Activated T-helper 1 cell treated with anti-CD3 and anti-CD28 coated beads, Interleukin-2, amount 50 U/mL, for 16 hours (primary cell): ENCODE data around the gene ECM2.

ENCODE experiments used
- DNase-seq, 2 donors: peaks; one replicate each; pipeline ENCODE4 v3.0.0-alpha.2; 2020; ENCODE audit warnings: low read depth in 1 of 2, low spot score in 1 of 2

Gene ECM2

DNA sequence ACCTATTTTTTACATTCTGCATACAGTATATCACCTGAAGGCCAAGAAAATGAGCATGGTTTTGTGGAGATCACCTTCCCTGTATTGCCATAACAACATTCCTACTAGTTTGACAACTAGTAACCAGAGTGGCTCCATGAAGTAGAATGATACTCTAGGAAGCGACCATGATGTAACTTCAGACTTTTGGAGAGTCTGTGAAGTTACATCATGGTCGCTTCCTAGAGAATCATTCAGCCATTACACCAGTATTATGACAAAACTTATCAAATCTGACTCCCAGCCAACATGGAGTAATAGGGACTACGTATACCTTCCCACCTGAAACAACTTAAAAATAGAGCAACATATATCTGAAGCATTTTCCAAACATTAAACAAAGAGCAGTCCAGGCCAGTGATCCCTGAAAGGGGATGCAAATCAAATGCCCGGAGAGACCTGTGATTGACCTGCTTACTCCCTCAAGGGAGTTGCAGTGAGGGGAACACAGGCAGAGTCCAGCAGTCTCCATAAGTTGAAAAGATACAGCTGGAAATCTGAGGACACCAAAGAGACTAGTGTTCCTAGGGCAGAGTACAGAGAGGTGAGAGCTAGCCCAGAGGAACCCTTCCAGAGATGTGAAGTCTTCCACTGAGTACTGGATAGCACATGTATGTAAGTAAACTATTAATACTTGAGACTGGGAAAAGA lies 7.8 kb downstream of the ECM2 start:
- no peak for DNase-seq

GRCh38 chr9:92527291-92527828 lies 8.4 kb downstream of the ECM2 start:
- DNase-seq, result no peak

GRCh38 chr9:92525306-92525705 lies 10.5 kb downstream of the ECM2 start:
- DNase-seq, result no peak

DNA sequence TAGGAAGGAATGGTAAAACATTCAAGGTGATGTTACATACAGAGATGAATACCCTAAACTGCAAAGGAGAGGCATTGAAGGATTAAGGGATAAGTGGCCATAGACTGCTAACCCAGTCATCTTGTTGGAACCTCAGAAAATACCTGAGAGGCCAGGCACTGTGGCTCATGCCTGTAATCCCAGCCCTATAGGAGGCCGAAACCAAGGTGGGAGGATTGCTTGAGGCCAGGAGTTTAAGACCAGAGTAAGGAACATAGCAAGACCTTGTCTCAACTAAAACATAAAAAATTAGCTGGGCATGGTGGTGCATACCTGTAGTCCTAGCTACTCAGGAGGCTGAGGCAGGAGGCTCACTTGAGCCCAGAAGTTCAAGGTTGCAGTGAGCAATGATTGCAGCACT lies 10.9 kb downstream of the ECM2 start:
- DNase-seq, result no peak

DNA sequence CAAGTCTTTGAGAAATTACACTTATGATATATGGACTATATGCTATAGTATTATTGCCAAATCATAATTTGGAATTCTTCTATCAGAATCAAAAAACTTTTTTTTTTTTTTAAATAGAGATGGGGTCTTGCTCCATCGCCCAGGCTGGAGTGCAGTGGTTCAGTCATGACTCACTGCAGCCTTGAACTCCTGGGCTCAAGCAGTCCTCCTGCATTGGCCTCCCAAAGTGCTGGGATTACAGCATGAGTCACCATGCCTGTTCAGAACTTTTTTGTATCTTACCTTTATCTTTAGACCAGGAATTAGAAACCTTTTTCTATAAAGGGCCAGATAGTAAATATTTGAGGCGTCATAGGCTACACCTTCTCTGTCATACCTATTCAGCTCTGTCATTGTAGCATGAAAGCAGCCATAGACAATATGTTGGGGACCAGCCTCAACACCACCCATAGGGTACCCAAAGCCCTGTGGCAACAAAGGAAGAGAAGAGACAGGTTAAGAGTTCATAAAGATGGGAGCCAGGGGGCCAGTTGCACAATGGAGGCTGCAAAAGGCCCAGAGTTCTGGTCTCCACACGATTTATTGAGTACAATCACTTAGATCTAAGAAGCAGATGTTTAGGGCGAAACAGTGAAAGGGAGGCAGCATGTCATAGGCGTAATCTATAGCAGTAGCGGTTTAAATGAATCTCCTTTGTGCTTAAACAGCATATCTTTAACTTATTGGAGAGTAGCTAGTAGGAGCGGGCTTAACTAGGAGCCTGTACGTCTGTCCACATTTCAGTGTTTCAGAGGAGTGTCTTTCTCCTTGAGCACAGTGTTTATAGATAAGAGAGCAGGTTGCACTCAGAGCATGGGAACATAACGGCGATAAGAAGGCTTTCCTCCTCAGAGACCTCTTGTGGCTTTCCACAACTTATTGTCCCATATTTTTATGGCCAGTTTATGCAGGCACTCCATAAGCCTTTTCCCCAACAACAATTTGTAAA lies 12.5 kb downstream of the ECM2 start:
- no peak for DNase-seq

DNA sequence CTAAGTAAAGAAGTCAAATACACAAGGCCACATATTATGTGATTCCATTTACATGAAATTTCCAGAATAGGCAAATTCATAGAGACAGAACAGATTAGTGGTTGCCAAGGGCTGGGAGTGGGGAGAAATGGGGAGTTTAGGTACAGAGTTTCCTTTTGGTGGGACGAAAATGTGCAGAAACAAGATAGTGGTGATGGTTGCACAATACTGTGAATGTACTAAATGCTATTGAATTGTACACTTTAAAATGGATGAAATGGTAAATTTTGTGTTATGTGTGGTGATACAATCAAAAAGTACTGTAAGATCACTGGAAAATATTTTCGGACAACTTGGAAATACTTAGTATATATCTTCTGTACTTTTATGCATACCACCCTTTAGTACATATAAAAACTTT lies 15.0 kb downstream of the ECM2 start:
- no peak for DNase-seq

DNA sequence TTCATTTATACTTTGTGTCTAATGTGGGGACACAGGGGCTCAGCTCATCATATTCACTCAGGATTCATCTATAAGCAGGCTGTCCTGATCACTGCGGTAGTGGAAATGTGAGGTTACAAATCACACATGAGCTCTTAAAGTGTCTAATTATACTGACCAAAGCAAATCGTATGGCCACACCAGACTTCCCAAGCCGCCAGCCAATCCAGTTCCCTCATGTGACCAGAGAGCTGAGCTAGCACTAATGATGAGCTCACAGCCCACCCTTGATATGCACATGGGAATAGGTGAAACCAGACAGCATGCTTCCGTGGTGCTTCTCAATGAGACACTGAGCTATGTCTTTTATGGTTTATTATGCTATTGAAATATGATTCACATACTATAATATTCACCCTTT lies 17.6 kb downstream of the ECM2 start:
- no peak for DNase-seq

DNA sequence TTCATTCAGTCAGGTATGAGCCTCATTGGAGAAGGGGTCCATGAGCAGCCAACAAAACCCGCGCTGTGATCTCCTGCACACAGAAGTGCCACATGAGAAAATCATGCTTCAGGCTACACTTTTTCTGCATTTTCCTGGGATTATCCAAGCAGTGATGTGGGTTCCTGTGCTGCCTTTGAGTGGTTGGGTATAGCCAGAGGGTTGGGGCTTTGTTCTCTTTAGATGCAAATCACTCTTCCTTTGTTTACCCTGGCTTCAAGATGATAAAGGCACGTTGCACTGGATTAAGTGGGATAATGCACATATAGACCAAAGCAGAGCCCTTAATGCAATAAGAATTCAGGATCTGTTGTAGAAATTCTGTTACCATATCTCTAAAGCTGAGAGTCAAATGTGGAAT lies 18.7 kb downstream of the ECM2 start:
- DNase-seq, result no peak

GRCh38 chr9:92516521-92516920 lies 19.3 kb downstream of the ECM2 start:
- no peak for DNase-seq

DNA sequence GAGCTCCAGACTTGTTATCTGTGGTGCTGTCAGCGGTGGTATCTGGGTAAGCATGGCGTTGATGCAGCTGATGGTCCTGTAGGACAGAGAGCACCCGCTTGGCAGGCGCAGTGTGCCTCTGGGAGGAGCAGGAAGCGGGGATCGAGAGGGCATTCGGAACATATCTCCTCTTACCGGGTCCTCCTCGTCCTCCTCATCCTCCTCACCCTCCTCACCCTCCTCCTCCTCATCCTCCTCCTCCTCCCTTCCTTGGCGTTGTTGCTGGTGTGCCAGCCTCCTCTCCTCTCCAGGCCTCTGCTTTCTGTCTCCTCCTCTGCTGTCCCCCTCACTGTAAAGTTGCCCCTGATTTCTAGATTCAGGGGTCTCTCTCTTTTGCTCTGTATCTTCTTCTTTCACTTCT lies 21.2 kb downstream of the ECM2 start:
- DNase-seq, result no peak

DNA sequence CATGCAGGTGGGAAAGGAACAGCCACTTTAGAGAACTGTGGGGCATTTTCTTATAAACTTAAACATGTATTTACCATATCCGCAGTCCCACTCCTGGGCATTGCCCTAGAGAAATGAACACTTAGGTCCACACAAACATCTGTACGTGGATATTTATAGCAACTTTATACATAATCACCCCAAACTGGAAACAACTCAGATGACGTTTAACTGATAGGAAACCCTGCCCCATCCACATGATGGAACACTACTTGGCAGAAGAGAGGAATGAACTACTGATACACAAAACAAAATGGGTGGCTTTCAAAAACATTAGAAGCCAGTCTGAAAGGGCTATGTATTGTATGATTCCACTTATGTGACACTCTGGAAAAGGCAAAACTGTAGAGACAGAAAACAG lies 22.4 kb downstream of the ECM2 start:
- no peak for DNase-seq

- DNase-seq, result no peak
Observed at GRCh38 chr9:92512622-92513021, 23.2 kb downstream of the ECM2 start.

DNA sequence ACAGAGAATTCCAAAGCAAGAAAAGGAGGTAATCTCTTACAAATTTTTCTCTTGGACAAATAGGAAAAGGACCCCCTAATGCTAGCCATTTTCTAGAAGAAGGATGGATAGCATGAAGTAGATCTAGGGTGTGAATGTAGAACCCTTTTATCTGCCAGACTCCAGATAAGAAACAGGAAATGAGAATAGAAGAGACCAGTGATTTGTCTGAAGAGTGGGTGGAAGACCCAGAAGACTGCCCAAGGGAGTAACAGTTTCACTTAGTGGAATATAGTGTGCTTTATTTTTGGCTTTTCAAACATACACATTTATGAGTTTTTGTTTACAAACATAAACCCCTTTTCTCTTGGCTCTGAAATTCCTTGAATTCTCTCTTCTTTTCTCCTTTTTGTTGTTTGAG lies 25.0 kb downstream of the ECM2 start:
- DNase-seq, result no peak

- DNase-seq, result no peak
Observed at GRCh38 chr9:92509050-92509449, 26.7 kb downstream of the ECM2 start.

DNA sequence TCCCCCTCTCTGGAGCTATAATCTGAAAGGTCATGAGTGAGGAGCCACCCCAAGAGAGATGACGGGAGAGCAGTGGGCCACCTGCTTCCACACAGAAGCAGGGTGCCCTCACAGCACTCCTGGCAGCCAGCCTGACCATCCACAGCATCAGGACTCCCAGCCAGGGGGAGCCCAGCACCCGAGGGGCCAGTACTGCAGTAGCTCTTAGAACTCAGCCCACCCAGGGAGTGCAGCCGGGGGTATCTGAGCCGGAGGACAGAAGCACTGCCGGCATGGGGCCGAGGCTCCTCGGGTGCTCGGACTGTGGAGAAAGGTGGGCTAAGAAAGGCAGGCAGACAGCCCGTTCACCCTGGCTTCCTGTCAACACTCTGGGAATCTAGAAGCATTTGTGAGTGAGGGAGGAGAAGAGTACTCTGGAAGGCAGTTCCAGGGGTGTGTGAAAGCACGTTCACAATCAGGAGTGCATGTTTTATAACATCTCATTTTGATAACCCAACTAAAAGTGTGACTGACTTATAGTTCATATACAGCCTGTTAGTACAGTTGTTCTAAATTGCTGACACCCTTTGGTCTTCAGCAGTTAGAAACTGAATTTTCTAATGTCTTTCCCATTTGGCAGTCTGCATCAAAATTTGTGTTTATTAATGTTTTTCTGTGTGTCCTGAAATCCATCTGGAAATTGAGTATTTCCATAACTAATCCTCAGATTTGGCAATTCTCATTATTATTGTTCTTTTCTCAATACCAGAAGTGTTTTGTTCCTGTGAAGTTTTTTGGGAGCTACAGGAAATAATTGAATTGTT lies 27.6 kb downstream of the ECM2 start:
- no peak for DNase-seq

DNA sequence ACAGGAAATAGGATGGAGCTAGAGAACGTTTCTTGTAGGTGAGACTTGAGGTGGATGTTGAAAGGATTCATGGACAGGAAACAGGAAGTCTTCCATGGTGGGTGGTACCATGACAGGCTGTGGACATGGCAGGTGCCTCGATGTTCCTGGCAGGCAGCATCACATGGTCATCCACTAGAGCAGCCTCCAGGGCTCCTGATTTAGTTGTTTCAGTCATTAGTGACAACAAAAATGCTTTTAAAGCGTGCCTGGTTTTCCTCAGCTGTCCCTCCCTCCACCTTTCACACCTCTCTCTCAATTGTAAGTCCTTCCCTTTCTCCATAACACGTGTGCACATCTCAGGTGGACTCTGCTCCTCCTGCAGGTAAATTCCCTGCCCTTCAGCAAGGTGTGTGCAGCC lies 28.3 kb downstream of the ECM2 start:
- DNase-seq, result no peak

DNA sequence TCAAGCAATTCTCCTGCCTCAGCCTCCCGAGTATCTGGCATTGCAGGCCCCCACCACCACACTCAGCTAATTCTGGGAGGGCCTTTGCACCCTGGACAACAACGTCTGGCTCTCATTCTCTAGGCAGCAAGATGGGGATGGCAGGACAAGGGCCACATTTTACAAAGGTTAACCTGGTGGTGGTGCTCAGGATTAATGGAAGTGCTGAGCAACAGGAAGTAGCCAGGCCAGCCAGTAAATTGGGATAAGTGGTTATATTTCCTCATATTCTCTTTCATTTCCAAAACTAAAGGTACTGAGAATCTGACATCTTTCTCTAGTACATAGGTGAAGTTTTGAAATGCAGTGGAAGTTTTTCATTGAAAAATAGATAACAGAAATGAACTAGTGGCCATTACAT lies 28.8 kb downstream of the ECM2 start:
- DNase-seq, result no peak

- DNase-seq, result no peak
Observed at GRCh38 chr9:92506184-92506857, 29.5 kb downstream of the ECM2 start.

GRCh38 chr9:92504881-92505280 lies 30.9 kb downstream of the ECM2 start:
- DNase-seq, result no peak

DNA sequence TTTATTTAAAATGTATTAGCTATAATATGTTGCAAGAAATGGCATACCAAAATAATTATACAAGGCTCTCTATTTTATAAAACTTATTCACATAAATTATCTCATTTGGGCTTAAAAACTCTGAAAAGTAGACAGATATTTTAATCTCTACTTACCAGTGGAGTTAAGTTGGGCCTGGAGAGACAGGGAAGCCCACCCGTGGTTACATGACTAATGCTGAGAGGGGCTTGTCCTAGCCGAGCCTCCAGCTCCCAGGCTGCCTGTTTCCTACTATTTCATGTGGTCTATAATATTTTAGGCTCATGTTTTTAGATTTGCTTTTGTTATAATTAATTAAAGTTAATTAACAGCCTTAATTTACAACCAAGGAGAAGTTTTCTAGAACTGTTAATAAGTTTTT lies 32.6 kb downstream of the ECM2 start:
- no peak for DNase-seq
